ENCODE data around the gene SLC25A23. TPM values are rescaled to one million over a fixed set of nuclear protein-coding genes. Genes with fewer than 3 reads are reported as not detected.

Gene SLC25A23
- total RNA-seq, 1 donor from 2014 or later = 56.5 TPM

DNA sequence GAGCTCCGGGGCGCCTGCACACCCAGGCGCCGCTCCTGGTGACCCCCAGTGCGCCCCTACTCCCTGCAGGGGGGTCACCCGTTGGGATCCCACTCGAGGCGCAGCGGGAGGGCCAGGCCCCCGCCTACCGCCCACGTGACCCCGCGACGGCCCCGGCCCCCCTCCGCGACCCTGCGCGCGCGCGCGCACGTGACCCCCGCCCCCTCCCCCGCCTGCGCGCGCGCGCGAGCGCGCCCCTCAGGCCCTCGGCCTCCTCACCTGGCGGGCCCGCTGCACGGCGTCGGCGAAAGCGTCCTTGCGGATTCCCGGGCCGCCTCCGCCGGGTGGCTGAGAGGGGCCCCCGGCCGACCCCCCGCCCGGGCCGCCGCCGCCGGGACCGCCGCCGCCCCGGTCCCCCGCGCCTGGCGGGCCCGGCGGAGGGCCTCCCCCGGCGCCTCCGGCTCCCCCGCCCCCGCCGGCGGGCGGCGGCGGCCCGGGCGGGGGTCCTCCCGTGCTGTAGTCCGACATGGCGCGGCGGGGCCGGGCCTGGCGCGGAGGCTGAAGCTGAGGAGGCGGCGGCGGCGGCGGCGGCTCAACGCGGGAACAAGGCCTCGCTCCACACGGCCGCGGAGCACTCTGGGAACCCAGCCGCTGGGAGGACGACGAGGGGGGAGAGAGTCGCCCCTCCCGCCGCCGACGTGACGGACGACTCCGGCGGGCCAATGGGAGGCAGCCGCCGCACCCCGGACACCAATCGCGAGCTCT is 35.2 kb downstream of the SLC25A23 start, which contains the start of gene KHSRP:
Gene KHSRP (minus strand): TSS at position 617 of the 744 bp plus-strand sequence. CDS start 110 bp downstream, at position 507.
- DNase-seq (ENCODE audit: low spot score in 2 of 2) = no peak
- TF ChIP-seq, protein P1, sequence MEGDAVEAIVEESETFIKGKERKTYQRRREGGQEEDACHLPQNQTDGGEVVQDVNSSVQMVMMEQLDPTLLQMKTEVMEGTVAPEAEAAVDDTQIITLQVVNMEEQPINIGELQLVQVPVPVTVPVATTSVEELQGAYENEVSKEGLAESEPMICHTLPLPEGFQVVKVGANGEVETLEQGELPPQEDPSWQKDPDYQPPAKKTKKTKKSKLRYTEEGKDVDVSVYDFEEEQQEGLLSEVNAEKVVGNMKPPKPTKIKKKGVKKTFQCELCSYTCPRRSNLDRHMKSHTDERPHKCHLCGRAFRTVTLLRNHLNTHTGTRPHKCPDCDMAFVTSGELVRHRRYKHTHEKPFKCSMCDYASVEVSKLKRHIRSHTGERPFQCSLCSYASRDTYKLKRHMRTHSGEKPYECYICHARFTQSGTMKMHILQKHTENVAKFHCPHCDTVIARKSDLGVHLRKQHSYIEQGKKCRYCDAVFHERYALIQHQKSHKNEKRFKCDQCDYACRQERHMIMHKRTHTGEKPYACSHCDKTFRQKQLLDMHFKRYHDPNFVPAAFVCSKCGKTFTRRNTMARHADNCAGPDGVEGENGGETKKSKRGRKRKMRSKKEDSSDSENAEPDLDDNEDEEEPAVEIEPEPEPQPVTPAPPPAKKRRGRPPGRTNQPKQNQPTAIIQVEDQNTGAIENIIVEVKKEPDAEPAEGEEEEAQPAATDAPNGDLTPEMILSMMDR (IDR thresholded peaks at IDR 0.05) = no peak
- H3K4me1 ChIP-seq = peaks cover 13 to 21% of the 10 kb centered on the region in 2 donors

DNA sequence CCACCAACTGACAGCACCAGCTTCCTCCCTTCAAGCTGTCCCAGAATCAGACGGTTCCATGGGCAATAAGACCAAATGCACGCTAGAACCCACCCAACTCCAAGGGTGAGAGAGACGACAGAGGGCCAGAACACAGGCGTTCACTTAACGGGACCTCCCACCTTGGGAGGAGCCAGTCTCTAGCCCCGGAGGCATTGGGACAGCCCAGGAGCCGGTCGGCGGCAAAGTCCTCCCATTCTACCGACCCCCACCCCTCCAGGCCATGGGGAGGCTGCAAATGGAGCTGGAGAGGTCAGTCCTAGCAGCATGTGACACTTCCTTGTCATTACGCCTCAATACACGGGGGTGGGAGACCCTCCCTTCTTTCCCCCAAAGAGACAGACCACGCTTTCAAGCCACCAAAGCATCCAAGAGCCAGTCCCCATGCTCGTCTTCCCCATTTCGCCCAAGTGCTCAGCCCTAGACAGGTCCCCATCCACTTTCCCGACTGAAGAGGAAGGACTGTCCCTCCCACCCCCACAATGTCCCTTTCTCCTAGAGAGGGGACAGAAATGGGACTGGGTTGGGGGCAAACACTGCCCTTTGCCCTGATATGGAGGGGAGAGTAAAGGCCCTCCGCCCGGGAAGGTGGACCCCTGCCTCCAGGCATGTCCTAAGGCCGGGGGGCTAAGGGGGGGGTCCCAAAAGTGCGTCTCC is 35.9 kb downstream of the SLC25A23 start:
- intact Hi-C loops (cut with DNase I) = loop anchor here (1.0 to 10.0 kb wide), 4 partner anchors 30 to 519 kb away; partner anchors contain the start of genes GPR108, GTF2F1, NDUFA11 and TRIP10
- Histone ChIP-seq H3K27ac (peak overlapping the region; percentile 32 to 69), H3K36me3 (peaks cover 26 to 28% of the 10 kb centered on the region in 2 donors), H3K9me3 (no peaks in the 10 kb centered on the region), H3K27me3 (no peaks in the 10 kb centered on the region), H3K4me1 (peaks cover 13 to 21% of the 10 kb centered on the region in 2 donors), H3K4me3 (peak overlapping the region; percentile 89 to 95)
- TF ChIP-seq, protein P1 (IDR thresholded peaks at IDR 0.05) = no peak
- peak in 1 of 2 donors; percentile 69 for DNase-seq (ENCODE audit: low spot score in 2 of 2)

More for the DNA sequence above, 35.2 kb downstream of the SLC25A23 start, which contains the start of gene KHSRP:
- Histone ChIP-seq H3K4me3 (peak within 1 kb of the TSS; percentile 89 to 95), H3K36me3 (peaks cover 19 to 21% of the 10 kb centered on the region in 2 donors), H3K27me3 (no peaks in the 10 kb centered on the region), H3K27ac (peak within 1 kb of the TSS; percentile 83 to 87), H3K9me3 (no peaks in the 10 kb centered on the region)
- intact Hi-C loops (cut with DNase I) = loop anchor here (1.0 to 10.0 kb wide), 4 partner anchors 31 to 520 kb away; partner anchors contain the start of genes GPR108, GTF2F1, NDUFA11 and TRIP10

- TF ChIP-seq, protein P1 (IDR thresholded peaks at IDR 0.05) = no peak
- intact Hi-C loops (cut with DNase I) = loop anchor here (10.0 kb wide), 2 partner anchors 313 to 517 kb away; partner anchors contain the start of genes GPR108, NDUFA11, TRIP10 and VMAC
These were observed 38.2 kb downstream of the SLC25A23 start for GRCh38 chr19:6421075-6422014.

DNA sequence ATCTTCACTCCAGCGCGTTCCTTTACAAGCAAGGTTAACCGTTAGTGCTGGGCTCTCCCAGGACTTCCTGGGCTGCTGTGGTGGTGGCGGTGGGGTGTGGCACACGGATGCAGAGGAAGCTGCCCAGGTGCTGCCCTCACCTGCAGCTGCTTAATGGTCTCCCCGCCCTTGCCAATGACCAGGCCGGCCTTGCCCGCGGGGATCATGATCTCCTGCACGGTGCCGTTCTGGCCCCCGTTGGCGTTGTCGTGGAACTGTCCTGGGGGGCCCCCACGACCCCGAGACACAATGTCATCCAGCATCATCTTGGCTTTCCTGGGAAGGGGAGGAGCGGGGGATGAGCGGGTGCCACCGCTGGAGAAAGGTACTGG is 41.0 kb downstream of the SLC25A23 start:
- H3K4me3 ChIP-seq = no peak overlapping the region
- peaks cover 74 to 76% of the 10 kb centered on the region in 2 donors for H3K36me3 ChIP-seq
- no peak for DNase-seq (ENCODE audit: low spot score in 2 of 2)
- H3K4me1 ChIP-seq = peaks cover 8 to 15% of the 10 kb centered on the region in 2 donors
- TF ChIP-seq, protein P1 (IDR thresholded peaks at IDR 0.05) = no peak
- intact Hi-C loops (cut with DNase I) = no loop called here
- H3K27ac ChIP-seq = no peak overlapping the region
- no peaks in the 10 kb centered on the region for H3K27me3 ChIP-seq
- no peaks in the 10 kb centered on the region for H3K9me3 ChIP-seq

More at GRCh38 chr19:6421075-6422014, 38.2 kb downstream of the SLC25A23 start:
- Histone ChIP-seq H3K9me3 (no peaks in the 10 kb centered on the region), H3K27ac (no peak overlapping the region), H3K4me1 (peaks cover 13 to 21% of the 10 kb centered on the region in 2 donors), H3K36me3 (peaks cover 49 to 51% of the 10 kb centered on the region in 2 donors), H3K4me3 (no peak overlapping the region), H3K27me3 (no peaks in the 10 kb centered on the region)
- no peak for DNase-seq (ENCODE audit: low spot score in 2 of 2)

All from ascending aorta (tissue), 2 donors.